GM19463 (cell line): ENCODE results near the gene CRX.
"Not testable (repeated sequence)": the region's sequence is repeated elsewhere in the genome, so short reads cannot be mapped to it uniquely, and the experiment has no call there.

Experiments used
- ATAC-seq: cut with Tn5 transposase; IDR thresholded peaks from one replicate; pipeline ENCODE4 v1.9.1; 2021; ENCODE audit warnings: mild to moderate bottlenecking, moderate library complexity; ENCODE audit not compliant: unreplicated experiment

Gene CRX

GRCh38 chr19:47803148-47803547 lies 18.6 kb upstream of the CRX start:
- ATAC-seq = not testable (repeated sequence)

GRCh38 chr19:47803671-47804070 lies 18.1 kb upstream of the CRX start:
- ATAC-seq = not testable (repeated sequence)

- not testable (repeated sequence) for ATAC-seq
These were observed 17.3 kb upstream of the CRX start, which contains the start of gene TPRX1 for GRCh38 chr19:47804451-47804850. TSS of gene TPRX1 (minus strand) at chr19:47804551. CDS start at chr19:47804539, 12 bp downstream.

GRCh38 chr19:47805313-47805712 lies 16.4 kb upstream of the CRX start:
- no peak for ATAC-seq

GRCh38 chr19:47806435-47806834 lies 15.3 kb upstream of the CRX start:
- no peak for ATAC-seq

- ATAC-seq = no peak
These were observed 8.3 kb upstream of the CRX start for GRCh38 chr19:47813304-47813994.

- ATAC-seq = no peak
These were observed 7.8 kb upstream of the CRX start for GRCh38 chr19:47813995-47814328.

- not testable (repeated sequence) for ATAC-seq
These were observed 5.5 kb upstream of the CRX start for GRCh38 chr19:47816270-47816669.

GRCh38 chr19:47818221-47818620 lies 3.5 kb upstream of the CRX start:
- ATAC-seq = not testable (repeated sequence)

- ATAC-seq = no peak
These were observed 1.9 kb upstream of the CRX start for GRCh38 chr19:47819858-47820257.

- ATAC-seq = no peak
These were observed 1.3 kb upstream of the CRX start for GRCh38 chr19:47820410-47820809.

- no peak for ATAC-seq
These were observed 2.7 kb downstream of the CRX start for GRCh38 chr19:47824396-47824795.

GRCh38 chr19:47826800-47827199 lies 5.1 kb downstream of the CRX start:
- ATAC-seq = no peak

GRCh38 chr19:47832723-47833122 lies 11.0 kb downstream of the CRX start:
- no peak for ATAC-seq

GRCh38 chr19:47836038-47836437 lies 14.3 kb downstream of the CRX start:
- no peak for ATAC-seq

- no peak for ATAC-seq
These were observed 17.7 kb downstream of the CRX start for GRCh38 chr19:47839411-47839810.

- no peak for ATAC-seq
These were observed 18.2 kb downstream of the CRX start for GRCh38 chr19:47839913-47840312.

- no peak for ATAC-seq
These were observed 21.2 kb downstream of the CRX start for GRCh38 chr19:47842941-47843340.

- ATAC-seq = no peak
These were observed 26.7 kb downstream of the CRX start for GRCh38 chr19:47848425-47848822.

- ATAC-seq = no peak
These were observed 27.2 kb downstream of the CRX start for GRCh38 chr19:47848823-47849473.

GRCh38 chr19:47853003-47853402 lies 31.3 kb downstream of the CRX start:
- no peak for ATAC-seq

- no peak for ATAC-seq
These were observed 32.7 kb downstream of the CRX start for GRCh38 chr19:47854459-47854858.

- ATAC-seq = not testable (repeated sequence)
These were observed 36.5 kb downstream of the CRX start for GRCh38 chr19:47858231-47858630.
